Lower lobe of right lung (tissue), 2 donors: ENCODE data around the gene RHOB. TPM values are rescaled to one million over a fixed set of nuclear protein-coding genes. Genes with fewer than 3 reads are reported as not detected.
A peak's percentile ranks its signal among the peaks of the same experiment; 100 is the strongest.
"Not testable (repeated sequence)": the region's sequence is repeated elsewhere in the genome, so short reads cannot be mapped to it uniquely, and the experiment has no call there.

Experiments used
- ATAC-seq, 2 donors: fragments of 200-7000 bp; cut with Tn5 transposase; one replicate each; pipeline ENCODE4 v1.9.1; 2020 to 2022; ENCODE audit warnings: mild to moderate bottlenecking in 2 of 2, moderate library complexity in 2 of 2
- DNase-seq: peaks from one replicate; pipeline ENCODE4 v3.0.0-alpha.2; 2020
- H3K27ac ChIP-seq: fragments of 200-600 bp; one replicate; pipeline ENCODE4 v1.8.0; 2022
- H3K27me3 ChIP-seq: fragments of 200-600 bp; one replicate; pipeline ENCODE4 v1.8.0; 2022; ENCODE audit warnings: low read depth
- H3K36me3 ChIP-seq: fragments of 200-600 bp; one replicate; pipeline ENCODE4 v1.8.0; 2022; ENCODE audit warnings: mild to moderate bottlenecking
- H3K4me1 ChIP-seq: fragments of 200-600 bp; one replicate; pipeline ENCODE4 v1.8.0; 2022
- H3K4me3 ChIP-seq: fragments of 200-600 bp; one replicate; pipeline ENCODE4 v1.8.0; 2022; ENCODE audit warnings: mild to moderate bottlenecking
- H3K9me3 ChIP-seq: fragments of 200-600 bp; one replicate; pipeline ENCODE4 v1.8.0; 2022
- CTCF ChIP-seq: fragments of 200-600 bp; IDR thresholded peaks from one replicate; pipeline ENCODE4 v1.8.0; 2022; ENCODE audit warnings: antibody characterized with exemption, mild to moderate bottlenecking
- intact Hi-C: fragments of 100-400 bp; cut with DNase I; formaldehyde crosslinking; loops from one replicate; pipeline ENCODE4 v1.11.0; 2022
- total RNA-seq: library from RNA; stranded (reverse); fragmentation: NEBNext Ultra II Directional; extraction: Animal tissue kit (Norgen Biotek cat#: 25700); gene quantifications from one replicate; pipeline ENCODE4 v1.2.1, GENCODE V29; 2021
- donor health status: DM: no; HTN: yes; CAD: no; lungs with severe emphysema.

Gene RHOB
- total RNA-seq, 1 donor from 2014 or later, result 176 TPM

DNA sequence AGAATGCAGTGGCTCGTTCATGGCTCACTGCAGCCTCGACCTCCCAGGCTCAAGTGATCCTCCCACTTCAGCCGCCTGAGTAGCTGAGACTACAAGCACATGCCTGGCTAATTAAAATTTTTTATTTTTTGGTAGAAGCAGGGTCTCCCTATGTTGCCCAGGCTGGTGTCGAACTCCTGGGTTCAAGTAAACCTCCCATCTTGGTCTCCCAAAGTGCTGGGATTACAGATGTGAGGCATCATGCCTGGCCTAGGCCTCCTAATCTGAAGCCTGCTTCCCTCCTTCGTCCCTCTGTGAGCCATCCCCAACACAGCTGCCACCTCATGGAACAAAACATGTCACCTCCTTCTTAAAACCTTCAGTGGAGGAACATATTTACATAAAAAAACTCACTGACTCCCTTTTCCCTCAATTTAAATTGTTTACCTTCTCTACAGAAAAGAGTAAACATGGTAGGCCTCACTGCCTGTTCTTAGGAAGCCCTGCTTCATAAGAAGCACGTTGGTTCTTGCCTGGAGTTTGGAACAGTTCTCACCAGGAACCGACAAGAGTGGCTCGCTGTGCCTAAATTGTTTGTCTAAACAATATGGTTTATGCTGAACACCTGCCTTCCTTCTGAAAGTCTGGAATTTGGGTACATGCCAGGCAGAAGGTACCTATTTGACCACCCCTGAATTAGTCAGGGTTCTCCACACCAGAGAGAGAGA, 12.1 kb upstream of the RHOB start:
- no peak for TF ChIP-seq CTCF
- no peaks in the 10 kb centered on the region for H3K27me3 ChIP-seq
- H3K4me1 ChIP-seq, result peaks cover 21% of the 10 kb centered on the region
- no peak for DNase-seq
- no peak overlapping the region for H3K27ac ChIP-seq
- ATAC-seq, result no peak
- H3K4me3 ChIP-seq, result no peak overlapping the region
- H3K9me3 ChIP-seq, result no peaks in the 10 kb centered on the region
- no peaks in the 10 kb centered on the region for H3K36me3 ChIP-seq
- intact Hi-C loops, result no loop called here

DNA sequence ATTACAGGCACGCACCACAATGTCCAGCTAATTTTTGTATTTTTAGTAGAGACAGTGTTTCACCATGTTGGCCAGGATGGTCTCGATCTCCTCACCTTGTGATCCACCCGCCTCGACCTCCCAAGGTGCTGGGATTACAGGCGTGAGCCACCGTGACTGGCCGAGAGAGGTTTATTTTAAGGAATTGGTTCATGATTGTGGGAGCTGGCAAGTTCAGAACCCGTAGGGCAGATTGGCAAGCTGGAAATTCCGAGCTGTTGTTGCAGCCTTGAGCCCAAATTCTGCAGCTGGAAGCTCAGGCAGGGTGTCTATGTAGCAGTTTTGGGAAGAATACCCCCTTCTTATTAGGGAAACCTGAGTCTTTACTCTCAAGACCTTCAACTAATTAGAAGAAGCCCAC, 11.4 kb upstream of the RHOB start:
- H3K36me3 ChIP-seq, H3K9me3 ChIP-seq, intact Hi-C loops, H3K27me3 ChIP-seq, H3K27ac ChIP-seq, DNase-seq, ATAC-seq, H3K4me3 ChIP-seq: not testable (repeated sequence)
- H3K4me1 ChIP-seq, result peaks cover 23% of the 10 kb centered on the region

DNA sequence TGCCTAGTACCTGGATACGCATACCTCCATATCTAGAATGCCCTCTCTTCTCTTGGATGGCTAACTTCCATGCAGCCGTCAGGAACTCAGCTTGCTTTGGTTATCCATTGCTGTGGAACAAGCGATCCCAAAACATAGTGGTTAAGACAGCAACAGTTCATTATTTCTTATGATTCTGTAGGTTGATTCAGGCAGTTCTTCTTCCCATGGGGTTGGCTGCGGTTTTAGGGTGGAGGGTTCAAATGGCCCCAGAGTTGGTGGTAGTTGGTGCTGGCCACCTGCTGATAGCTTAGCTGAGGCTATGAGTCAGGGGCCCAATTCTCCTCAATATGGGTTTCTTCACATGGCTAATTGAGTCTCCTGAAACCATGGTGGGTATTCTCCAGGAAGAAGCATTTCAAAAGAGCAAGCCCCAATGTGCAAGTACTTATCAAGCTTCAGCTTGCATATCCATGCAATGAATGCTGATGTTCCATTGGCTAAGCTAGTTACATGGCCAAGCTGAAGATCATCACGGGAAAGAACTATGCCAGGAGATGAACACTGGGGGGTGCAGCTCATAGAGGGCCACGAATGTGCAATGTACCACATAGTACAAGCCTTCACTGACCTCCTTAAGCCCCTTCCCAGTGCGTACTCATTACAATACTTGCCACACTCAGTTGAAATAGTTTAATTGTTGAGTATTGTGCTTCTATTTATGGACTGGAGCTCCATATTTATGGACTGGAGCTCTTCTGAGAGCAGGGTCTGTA, 10.0 kb upstream of the RHOB start:
- intact Hi-C loops, result no loop called here
- ATAC-seq, result no peak

GRCh38 chr2:20438334-20439192, 8.3 kb upstream of the RHOB start:
- Histone ChIP-seq H3K4me3 (no peak overlapping the region), H3K27ac (peak overlapping the region; percentile 47), H3K27me3 (no peaks in the 10 kb centered on the region), H3K36me3 (no peaks in the 10 kb centered on the region), H3K4me1 (peaks cover 27% of the 10 kb centered on the region), H3K9me3 (no peaks in the 10 kb centered on the region)
- peak; percentile 79 to 84 for ATAC-seq
- TF ChIP-seq CTCF, result no peak
- DNase-seq, result no peak
- intact Hi-C loops, result no loop called here

More for the DNA sequence above, 10.0 kb upstream of the RHOB start:
- no peaks in the 10 kb centered on the region for H3K9me3 ChIP-seq
- no peak for DNase-seq
- no peak overlapping the region for H3K27ac ChIP-seq
- no peak for TF ChIP-seq CTCF
- peaks cover 23% of the 10 kb centered on the region for H3K4me1 ChIP-seq
- H3K36me3 ChIP-seq, result no peaks in the 10 kb centered on the region
- no peak overlapping the region for H3K4me3 ChIP-seq
- no peaks in the 10 kb centered on the region for H3K27me3 ChIP-seq

GRCh38 chr2:20439193-20439475, 7.7 kb upstream of the RHOB start:
- no peaks in the 10 kb centered on the region for H3K27me3 ChIP-seq
- H3K27ac ChIP-seq, result peak overlapping the region; percentile 47
- DNase-seq (no peak), ATAC-seq (peak; percentile 32 to 71)
- no peak overlapping the region for H3K4me3 ChIP-seq
- peaks cover 31% of the 10 kb centered on the region for H3K4me1 ChIP-seq
- H3K36me3 ChIP-seq, result no peaks in the 10 kb centered on the region
- TF ChIP-seq CTCF, result no peak
- no peaks in the 10 kb centered on the region for H3K9me3 ChIP-seq
- intact Hi-C loops, result no loop called here
